GM12865 (cell line): Measurements from ENCODE around the gene CHKA.

ENCODE experiments used
- DNase-seq: peaks from one replicate; pipeline ENCODE4 v3.0.0; 2010; ENCODE audit warnings: low read depth
- H3K4me3 ChIP-seq: 2 replicates; pipeline ENCODE4 v1.5.1; 2011; ENCODE audit warnings: mild to moderate bottlenecking, low read depth, low read length, control low read depth
- CTCF ChIP-seq: IDR thresholded peaks from 2 replicates; pipeline ENCODE4 v1.5.1; 2011; ENCODE audit warnings: low read length, control low read depth, low read depth, inconsistent platforms; ENCODE audit not compliant: insufficient read depth; ENCODE audit errors: missing control alignments

Gene CHKA

GRCh38 chr11:68019486-68019885 is 101.7 kb downstream of the CHKA start:
- no peak for DNase-seq
- H3K4me3 ChIP-seq = no peak overlapping the region
- no peak for TF ChIP-seq CTCF

- no peak for TF ChIP-seq CTCF
- no peak for DNase-seq
- no peak overlapping the region for H3K4me3 ChIP-seq
Observed at GRCh38 chr11:68018730-68019190, 102.4 kb downstream of the CHKA start.

- TF ChIP-seq CTCF = no peak
- DNase-seq = no peak
- no peak overlapping the region for H3K4me3 ChIP-seq
Observed at GRCh38 chr11:68017980-68018729, 103.0 kb downstream of the CHKA start.

GRCh38 chr11:68016904-68017817 is 104.0 kb downstream of the CHKA start:
- H3K4me3 ChIP-seq = no peak overlapping the region
- no peak for TF ChIP-seq CTCF
- DNase-seq = no peak

- no peak for TF ChIP-seq CTCF
- DNase-seq = no peak
- no peak overlapping the region for H3K4me3 ChIP-seq
Observed at GRCh38 chr11:68016161-68016903, 104.9 kb downstream of the CHKA start.

- no peak overlapping the region for H3K4me3 ChIP-seq
- TF ChIP-seq CTCF = no peak
- DNase-seq = no peak
Observed at GRCh38 chr11:68015467-68015866, 105.7 kb downstream of the CHKA start.
